Measurements from ENCODE around the gene MSL1. TPM values are rescaled to one million over a fixed set of nuclear protein-coding genes. Genes with fewer than 3 reads are reported as not detected.

The MSL1 gene
- total RNA-seq, 4 donors from 2014 or later, result 42.0 to 87.6 (median 61.7) TPM

DNA sequence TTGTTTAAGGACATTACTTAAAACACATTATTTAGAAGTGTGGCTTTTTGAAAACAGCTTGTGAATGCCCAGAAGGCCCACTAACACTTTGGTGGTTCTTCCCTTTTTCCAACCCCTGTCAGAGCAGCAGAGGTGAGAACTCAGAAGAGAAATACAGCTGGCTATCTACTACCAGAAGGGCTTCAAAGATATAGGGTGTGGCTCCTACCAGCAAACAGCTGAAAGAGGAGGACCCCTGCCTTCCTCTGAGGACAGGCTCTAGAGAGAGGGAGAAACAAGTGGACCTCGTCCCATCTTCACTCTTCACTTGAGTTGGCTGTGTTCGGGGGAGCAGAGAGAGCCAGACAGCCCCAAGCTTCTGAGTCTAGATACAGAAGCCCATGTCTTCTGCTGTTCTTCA lies 48.6 kb downstream of the MSL1 start:
- TF ChIP-seq, protein P1, sequence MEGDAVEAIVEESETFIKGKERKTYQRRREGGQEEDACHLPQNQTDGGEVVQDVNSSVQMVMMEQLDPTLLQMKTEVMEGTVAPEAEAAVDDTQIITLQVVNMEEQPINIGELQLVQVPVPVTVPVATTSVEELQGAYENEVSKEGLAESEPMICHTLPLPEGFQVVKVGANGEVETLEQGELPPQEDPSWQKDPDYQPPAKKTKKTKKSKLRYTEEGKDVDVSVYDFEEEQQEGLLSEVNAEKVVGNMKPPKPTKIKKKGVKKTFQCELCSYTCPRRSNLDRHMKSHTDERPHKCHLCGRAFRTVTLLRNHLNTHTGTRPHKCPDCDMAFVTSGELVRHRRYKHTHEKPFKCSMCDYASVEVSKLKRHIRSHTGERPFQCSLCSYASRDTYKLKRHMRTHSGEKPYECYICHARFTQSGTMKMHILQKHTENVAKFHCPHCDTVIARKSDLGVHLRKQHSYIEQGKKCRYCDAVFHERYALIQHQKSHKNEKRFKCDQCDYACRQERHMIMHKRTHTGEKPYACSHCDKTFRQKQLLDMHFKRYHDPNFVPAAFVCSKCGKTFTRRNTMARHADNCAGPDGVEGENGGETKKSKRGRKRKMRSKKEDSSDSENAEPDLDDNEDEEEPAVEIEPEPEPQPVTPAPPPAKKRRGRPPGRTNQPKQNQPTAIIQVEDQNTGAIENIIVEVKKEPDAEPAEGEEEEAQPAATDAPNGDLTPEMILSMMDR (IDR thresholded peaks at IDR 0.05; ENCODE audit: low read depth), result no peak

DNA sequence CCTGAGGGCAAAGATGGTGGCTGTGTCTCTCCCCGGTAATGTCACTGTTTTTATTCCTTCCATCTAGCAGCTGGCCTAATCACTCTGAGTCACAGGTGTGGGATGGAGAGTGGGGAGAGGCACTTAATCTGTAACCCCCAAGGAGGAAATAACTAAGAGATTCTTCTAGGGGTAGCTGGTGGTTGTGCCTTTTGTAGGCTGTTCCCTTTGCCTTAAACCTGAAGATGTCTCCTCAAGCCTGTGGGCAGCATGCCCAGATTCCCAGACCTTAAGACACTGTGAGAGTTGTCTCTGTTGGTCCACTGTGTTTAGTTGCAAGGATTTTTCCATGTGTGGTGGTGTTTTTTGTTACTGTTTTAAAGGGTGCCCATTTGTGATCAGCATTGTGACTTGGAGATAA lies 50.0 kb downstream of the MSL1 start:
- TF ChIP-seq, protein P1 (IDR thresholded peaks at IDR 0.05; ENCODE audit: low read depth), result no peak

DNA sequence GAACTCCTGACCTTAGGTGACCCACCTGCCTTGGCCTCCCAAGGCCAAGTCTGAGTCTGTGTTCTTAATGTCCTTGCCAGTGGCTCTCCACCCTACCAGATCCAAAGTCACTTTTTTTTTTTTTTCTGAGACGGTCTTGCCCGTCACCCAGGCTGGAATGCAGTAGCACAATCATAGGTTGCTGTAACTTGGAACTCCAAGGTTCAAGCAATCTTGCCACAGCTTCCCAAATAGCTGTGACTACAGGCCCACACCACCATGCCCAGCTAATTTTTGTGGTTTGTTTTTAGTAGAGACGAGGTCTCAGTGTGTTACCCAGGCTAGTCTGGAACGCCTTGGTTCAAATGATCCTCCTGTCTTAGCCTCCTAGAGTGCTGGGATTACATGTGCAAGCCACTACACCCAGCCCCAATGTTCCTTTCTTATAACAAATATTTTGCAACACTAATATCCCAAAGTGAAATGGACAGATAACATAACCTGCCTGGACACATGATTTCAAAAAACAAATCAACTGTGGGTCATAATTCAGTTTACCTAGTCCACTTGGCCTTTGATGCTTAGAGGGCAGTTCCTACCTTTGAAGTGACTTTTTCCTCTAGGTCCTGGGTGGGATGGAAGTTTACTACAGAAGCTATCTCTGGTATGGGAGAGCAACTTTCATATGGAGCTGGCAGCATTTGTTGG lies 51.5 kb downstream of the MSL1 start:
- TF ChIP-seq, protein P1 (IDR thresholded peaks at IDR 0.05; ENCODE audit: low read depth), result no peak

DNA sequence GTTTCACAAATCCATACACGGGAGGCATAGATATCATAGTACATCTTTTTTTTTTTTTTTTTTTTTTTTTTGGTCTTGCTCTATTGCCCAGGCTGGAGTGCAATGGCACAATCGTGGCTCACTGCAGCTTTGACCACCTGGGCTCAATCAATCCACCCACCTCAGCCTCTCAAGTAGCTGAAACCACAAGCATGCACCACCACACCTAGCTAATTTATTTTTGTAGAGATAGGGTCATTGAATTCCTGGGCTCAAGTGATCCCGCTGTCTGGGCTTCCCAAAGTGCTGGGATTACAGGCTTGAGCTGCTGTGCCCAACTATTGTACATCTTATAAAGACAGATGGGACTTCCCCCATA lies 52.0 kb downstream of the MSL1 start:
- TF ChIP-seq, protein P1 (IDR thresholded peaks at IDR 0.05; ENCODE audit: low read depth), result no peak

DNA sequence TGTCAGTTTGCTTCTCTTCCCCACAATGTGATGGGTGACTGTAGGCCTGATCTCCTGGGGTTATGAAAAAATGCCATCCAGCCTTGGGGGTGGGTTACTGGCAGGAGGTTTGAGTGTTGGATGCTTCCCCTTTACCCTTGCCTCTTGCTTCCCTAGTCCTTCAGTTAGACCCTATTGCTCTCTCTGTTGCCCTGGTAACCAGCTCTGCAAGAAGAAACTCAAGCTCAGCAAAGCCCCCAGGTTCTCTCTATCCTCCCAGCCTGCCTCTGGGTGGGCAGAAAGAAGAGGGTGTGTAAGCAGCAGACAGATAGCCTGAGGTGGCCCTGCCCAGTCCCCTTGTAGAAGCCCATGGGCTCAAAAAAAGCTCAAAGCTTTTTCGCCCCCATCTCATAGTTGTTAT lies 52.7 kb downstream of the MSL1 start:
- TF ChIP-seq, protein P1 (IDR thresholded peaks at IDR 0.05; ENCODE audit: low read depth), result no peak

DNA sequence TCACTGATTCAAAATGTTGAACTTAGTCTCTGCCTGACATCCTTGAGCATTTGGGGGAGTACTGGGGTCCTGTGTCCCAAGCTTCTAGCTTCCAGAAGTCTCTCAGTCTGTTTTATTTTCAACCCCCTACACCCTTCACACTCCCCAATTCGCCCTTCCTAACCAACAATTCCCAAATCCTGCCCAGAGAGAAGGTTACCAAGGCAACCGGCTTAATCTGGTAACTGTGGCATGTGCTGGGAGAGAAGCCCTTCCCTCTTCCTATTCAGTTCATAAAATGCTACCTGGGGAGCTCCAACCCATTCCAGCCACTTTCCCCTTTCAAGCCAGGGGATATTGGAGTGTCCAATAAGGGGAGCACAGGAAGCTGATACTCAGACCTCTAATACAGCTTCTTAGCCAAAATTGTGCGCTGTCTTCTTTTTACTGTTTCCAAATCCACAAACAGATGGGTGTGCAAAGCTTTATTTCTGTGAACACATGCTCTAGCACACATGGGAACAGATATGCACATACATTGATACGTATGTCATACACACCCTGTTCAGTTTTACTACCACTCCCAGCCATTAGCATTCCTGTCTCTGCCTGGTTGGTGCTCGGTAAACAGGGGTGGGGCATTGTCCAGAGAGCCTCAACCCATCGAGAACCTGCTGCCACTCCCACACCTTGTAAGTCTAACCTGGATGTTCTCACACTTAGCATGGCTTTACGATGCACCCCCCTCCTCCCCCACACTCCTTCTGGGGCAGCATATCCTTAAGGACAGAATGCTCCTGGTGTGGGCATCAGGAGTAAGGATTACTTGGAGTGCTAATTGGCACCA lies 54.4 kb downstream of the MSL1 start:
- TF ChIP-seq, protein P1 (IDR thresholded peaks at IDR 0.05; ENCODE audit: low read depth), result no peak

DNA sequence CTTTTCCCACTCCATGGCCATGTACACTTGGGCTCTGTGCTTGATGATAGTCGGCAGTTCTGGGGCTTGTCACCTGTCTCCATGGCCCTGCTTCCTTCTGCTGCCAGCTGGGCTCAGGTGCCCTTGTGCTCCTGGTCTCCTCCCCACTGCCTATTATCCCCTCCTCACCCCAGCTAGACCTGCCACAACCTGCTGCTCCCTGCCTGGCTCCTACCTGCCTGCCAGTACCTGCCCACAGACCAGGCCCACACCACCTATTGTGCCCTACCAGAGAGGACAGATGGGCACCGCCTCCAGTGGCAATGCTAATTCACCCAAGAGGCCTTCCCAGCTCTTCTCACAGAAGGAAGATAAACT lies 55.0 kb downstream of the MSL1 start:
- TF ChIP-seq, protein P1 (IDR thresholded peaks at IDR 0.05; ENCODE audit: low read depth), result no peak
